ENCODE measurements around the gene CSN2. TPM values are rescaled to one million over a fixed set of nuclear protein-coding genes. Genes with fewer than 3 reads are reported as not detected.

The CSN2 gene
- total RNA-seq, 1 experiment from 2014 or later: not detected

- no peaks in the 10 kb centered on the region for H3K9me3 Mint-ChIP-seq
Measured at GRCh38 chr4:69970071-69970470, 4.5 kb upstream of the CSN2 start.

More at GRCh38 chr4:69970071-69970470, 4.5 kb upstream of the CSN2 start:
- Histone ChIP-seq H3K4me1 (ENCODE audit: insufficient read depth, low read length) (no peaks in the 10 kb centered on the region), H2BK20ac (ENCODE audit: low read depth, low read length, poor library complexity, severe bottlenecking) (no peak overlapping the region), H4K91ac (ENCODE audit: insufficient read length, low read depth, low read length) (no peak overlapping the region), H3K18ac (ENCODE audit: insufficient read length, low read depth, low read length) (no peak overlapping the region), H3K56ac (ENCODE audit: insufficient read length, low read depth, low read length) (no peak overlapping the region), H3K23ac (ENCODE audit: insufficient read length, low read depth, low read length) (no peak overlapping the region), H2BK5ac (ENCODE audit: insufficient read length, low read length) (no peak overlapping the region), H2BK15ac (ENCODE audit: low read depth, low read length) (no peak overlapping the region), H3K4me2 (ENCODE audit: insufficient read depth, insufficient read length, low read length) (no peak overlapping the region), H3K9ac (ENCODE audit: extremely low read depth, insufficient read length, low read length) (no peak overlapping the region), H4K20me1 (ENCODE audit: control insufficient read depth, insufficient read depth, insufficient read length) (no peaks in the 10 kb centered on the region), H3K4ac (ENCODE audit: low read depth, low read length) (no peak overlapping the region), H3K14ac (ENCODE audit: insufficient read depth, low read length) (no peak overlapping the region), H3K27ac (ENCODE audit: insufficient read length, low read depth, low read length) (no peak overlapping the region), H3K23me2 (ENCODE audit: insufficient read length, low read depth, low read length, poor library complexity, severe bottlenecking) (no peaks in the 10 kb centered on the region), H3T11ph (ENCODE audit: low read length) (no peak overlapping the region), H3K27me3 (ENCODE audit: insufficient read depth, low read length) (no peaks in the 10 kb centered on the region), H3K79me1 (ENCODE audit: insufficient read depth, low read depth, low read length, poor library complexity, severe bottlenecking) (no peaks in the 10 kb centered on the region), H4K8ac (replicated peaks; ENCODE audit: insufficient read length, low read depth, low read length) (no peak overlapping the region), H3K9me3 (ENCODE audit: control insufficient read depth, low read depth, low read length) (no peaks in the 10 kb centered on the region), H4K5ac (ENCODE audit: insufficient read length, low read depth, low read length) (no peak overlapping the region), H2AK5ac (ENCODE audit: insufficient read length, low read length) (no peak overlapping the region), H2AFZ (ENCODE audit: low read length) (no peak overlapping the region), H2BK120ac (ENCODE audit: low read depth, low read length, poor library complexity, severe bottlenecking) (no peak overlapping the region), H2BK12ac (ENCODE audit: insufficient read length, low read depth, low read length) (no peak overlapping the region), H3K79me2 (ENCODE audit: insufficient read depth, low read length) (no peaks in the 10 kb centered on the region)
- Mint-ChIP-seq H3K4me3 (no peak overlapping the region), H3K27me3 (ENCODE audit: low read depth) (no peaks in the 10 kb centered on the region), H3K4me1 (no peaks in the 10 kb centered on the region), H3K27ac (no peak overlapping the region), H3K36me3 (ENCODE audit: insufficient read depth in 1 of 3, low read depth in 3 of 3) (no peaks in the 10 kb centered on the region)
- DNase-seq: no peak
- TF ChIP-seq, protein P1, sequence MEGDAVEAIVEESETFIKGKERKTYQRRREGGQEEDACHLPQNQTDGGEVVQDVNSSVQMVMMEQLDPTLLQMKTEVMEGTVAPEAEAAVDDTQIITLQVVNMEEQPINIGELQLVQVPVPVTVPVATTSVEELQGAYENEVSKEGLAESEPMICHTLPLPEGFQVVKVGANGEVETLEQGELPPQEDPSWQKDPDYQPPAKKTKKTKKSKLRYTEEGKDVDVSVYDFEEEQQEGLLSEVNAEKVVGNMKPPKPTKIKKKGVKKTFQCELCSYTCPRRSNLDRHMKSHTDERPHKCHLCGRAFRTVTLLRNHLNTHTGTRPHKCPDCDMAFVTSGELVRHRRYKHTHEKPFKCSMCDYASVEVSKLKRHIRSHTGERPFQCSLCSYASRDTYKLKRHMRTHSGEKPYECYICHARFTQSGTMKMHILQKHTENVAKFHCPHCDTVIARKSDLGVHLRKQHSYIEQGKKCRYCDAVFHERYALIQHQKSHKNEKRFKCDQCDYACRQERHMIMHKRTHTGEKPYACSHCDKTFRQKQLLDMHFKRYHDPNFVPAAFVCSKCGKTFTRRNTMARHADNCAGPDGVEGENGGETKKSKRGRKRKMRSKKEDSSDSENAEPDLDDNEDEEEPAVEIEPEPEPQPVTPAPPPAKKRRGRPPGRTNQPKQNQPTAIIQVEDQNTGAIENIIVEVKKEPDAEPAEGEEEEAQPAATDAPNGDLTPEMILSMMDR (conservative IDR thresholded peaks at IDR 0.05): no peak
- no CpG with 5 or more reads among the region's 1 CpG for whole genome bisulfite sequencing (ENCODE audit: extremely low coverage, insufficient read length, low lambda C conversion rate)
